Skeletal muscle tissue (tissue), 4 donors: ENCODE measurements around the gene RCOR1. TPM values are rescaled to one million over a fixed set of nuclear protein-coding genes. Genes with fewer than 3 reads are reported as not detected.

Source experiments
- H3K27ac ChIP-seq: one replicate; pipeline ENCODE4 v1.7.0; 2013; ENCODE audit warnings: mild to moderate bottlenecking, low read depth, low read length, inconsistent platforms
- H3K27me3 ChIP-seq, 3 donors: one replicate each; pipeline ENCODE4 v1.7.0; 2013; ENCODE audit warnings: low read length in 3 of 3; ENCODE audit not compliant: control insufficient read depth in 3 of 3, insufficient read depth in 3 of 3
- H3K36me3 ChIP-seq, 3 donors: one replicate each; pipeline ENCODE4 v1.7.0; 2013; ENCODE audit warnings: low read length in 3 of 3; ENCODE audit not compliant: control insufficient read depth in 3 of 3, insufficient read depth in 3 of 3
- H3K4me1 ChIP-seq, 3 donors: one replicate each; pipeline ENCODE4 v1.7.0; 2013; ENCODE audit warnings: low read length in 3 of 3, mild to moderate bottlenecking in 3 of 3; ENCODE audit not compliant: control insufficient read depth in 3 of 3, insufficient read depth in 3 of 3
- H3K4me3 ChIP-seq, 3 donors: one replicate each; pipeline ENCODE4 v1.7.0; 2013; ENCODE audit warnings: low read length in 3 of 3
- H3K9ac ChIP-seq, 3 donors: one replicate each; pipeline ENCODE4 v1.7.0; 2013; ENCODE audit warnings: low read length in 3 of 3, mild to moderate bottlenecking in 3 of 3, moderate library complexity in 2 of 3, low read depth in 1 of 3
- H3K9me3 ChIP-seq, 3 donors: one replicate each; pipeline ENCODE4 v1.7.0; 2013; ENCODE audit warnings: low read length in 3 of 3; ENCODE audit not compliant: control insufficient read depth in 3 of 3
- total RNA-seq: library from RNA; depleted of rRNA; stranded (reverse); fragments of >200 nt; gene quantifications from one replicate; pipeline ENCODE4 v1.2.3, GENCODE V29; 2014
- donor health status: Osteomylitis.

Gene RCOR1
- total RNA-seq, 1 donor from 2014 or later, result 10.4 TPM

- no peaks in the 10 kb centered on the region for H3K9me3 ChIP-seq
- peaks cover 11 to 17% (median 12%) of the 10 kb centered on the region in 3 donors for H3K36me3 ChIP-seq
- no peak overlapping the region for H3K9ac ChIP-seq
- no peaks in the 10 kb centered on the region for H3K4me1 ChIP-seq
- no peak overlapping the region for H3K4me3 ChIP-seq
- no peaks in the 10 kb centered on the region for H3K27me3 ChIP-seq
- no peak overlapping the region for H3K27ac ChIP-seq
These were observed 116.0 kb downstream of the RCOR1 start for GRCh38 chr14:102708494-102708893.

- Histone ChIP-seq H3K27ac (no peak overlapping the region), H3K4me3 (no peak overlapping the region), H3K4me1 (no peaks in the 10 kb centered on the region), H3K27me3 (no peaks in the 10 kb centered on the region), H3K36me3 (peaks cover 7 to 23% (median 11%) of the 10 kb centered on the region in 3 donors), H3K9ac (no peak overlapping the region), H3K9me3 (no peaks in the 10 kb centered on the region)
These were observed 118.8 kb downstream of the RCOR1 start for GRCh38 chr14:102711207-102711606.

- Histone ChIP-seq H3K9ac (no peak overlapping the region), H3K4me1 (no peaks in the 10 kb centered on the region), H3K27me3 (no peaks in the 10 kb centered on the region), H3K9me3 (no peaks in the 10 kb centered on the region), H3K27ac (no peak overlapping the region), H3K36me3 (peaks cover 7 to 23% (median 15%) of the 10 kb centered on the region in 3 donors), H3K4me3 (no peak overlapping the region)
These were observed 119.5 kb downstream of the RCOR1 start for GRCh38 chr14:102711946-102712345.

- no peak overlapping the region for H3K9ac ChIP-seq
- peaks cover 4 to 26% (median 11%) of the 10 kb centered on the region in 3 donors for H3K36me3 ChIP-seq
- no peaks in the 10 kb centered on the region for H3K27me3 ChIP-seq
- no peak overlapping the region for H3K4me3 ChIP-seq
- no peaks in the 10 kb centered on the region for H3K9me3 ChIP-seq
- H3K27ac ChIP-seq, result no peak overlapping the region
- H3K4me1 ChIP-seq, result no peaks in the 10 kb centered on the region
These were observed 124.8 kb downstream of the RCOR1 start for GRCh38 chr14:102717276-102717675.

- H3K27me3 ChIP-seq, result no peaks in the 10 kb centered on the region
- H3K27ac ChIP-seq, result no peak overlapping the region
- H3K4me3 ChIP-seq, result no peak overlapping the region
- H3K36me3 ChIP-seq, result peaks cover 19 to 48% (median 26%) of the 10 kb centered on the region in 3 donors
- H3K4me1 ChIP-seq, result no peaks in the 10 kb centered on the region
- H3K9ac ChIP-seq, result no peak overlapping the region
- no peaks in the 10 kb centered on the region for H3K9me3 ChIP-seq
These were observed 130.2 kb downstream of the RCOR1 start for GRCh38 chr14:102722646-102723045.

- Histone ChIP-seq H3K27me3 (no peaks in the 10 kb centered on the region), H3K36me3 (peaks cover 21 to 48% (median 34%) of the 10 kb centered on the region in 3 donors), H3K9me3 (no peaks in the 10 kb centered on the region), H3K4me3 (no peak overlapping the region), H3K27ac (no peak overlapping the region), H3K4me1 (no peaks in the 10 kb centered on the region), H3K9ac (no peak overlapping the region)
These were observed 131.2 kb downstream of the RCOR1 start for GRCh38 chr14:102723650-102724049.

- Histone ChIP-seq H3K4me3 (no peak overlapping the region), H3K9ac (no peak overlapping the region), H3K27me3 (no peaks in the 10 kb centered on the region), H3K4me1 (no peaks in the 10 kb centered on the region), H3K27ac (no peak overlapping the region), H3K36me3 (peaks cover 19 to 42% (median 35%) of the 10 kb centered on the region in 3 donors), H3K9me3 (no peaks in the 10 kb centered on the region)
These were observed 133.9 kb downstream of the RCOR1 start for GRCh38 chr14:102726191-102726949.

- Histone ChIP-seq H3K27me3 (no peaks in the 10 kb centered on the region), H3K9me3 (no peaks in the 10 kb centered on the region), H3K9ac (no peak overlapping the region), H3K27ac (no peak overlapping the region), H3K4me3 (no peak overlapping the region), H3K4me1 (no peaks in the 10 kb centered on the region), H3K36me3 (peaks cover 19 to 33% (median 25%) of the 10 kb centered on the region in 3 donors)
These were observed 135.1 kb downstream of the RCOR1 start for GRCh38 chr14:102727336-102728095.

GRCh38 chr14:102728501-102728900 is 136.1 kb downstream of the RCOR1 start:
- Histone ChIP-seq H3K27me3 (no peaks in the 10 kb centered on the region), H3K27ac (no peak overlapping the region), H3K4me3 (no peak overlapping the region), H3K9me3 (no peaks in the 10 kb centered on the region), H3K36me3 (peaks cover 11 to 26% (median 22%) of the 10 kb centered on the region in 3 donors), H3K9ac (no peak overlapping the region), H3K4me1 (no peaks in the 10 kb centered on the region)

GRCh38 chr14:102729268-102729667 is 136.8 kb downstream of the RCOR1 start:
- H3K36me3 ChIP-seq, result peaks cover 11 to 28% (median 22%) of the 10 kb centered on the region in 3 donors
- H3K4me3 ChIP-seq, result no peak overlapping the region
- H3K27me3 ChIP-seq, result no peaks in the 10 kb centered on the region

More at GRCh38 chr14:102729268-102729667, 136.8 kb downstream of the RCOR1 start:
- Histone ChIP-seq H3K9me3 (no peaks in the 10 kb centered on the region), H3K27ac (no peak overlapping the region), H3K4me1 (no peaks in the 10 kb centered on the region), H3K9ac (no peak overlapping the region)
